Endodermal cell (in vitro differentiated cells): ENCODE results near the gene FEM1C. TPM values are rescaled to one million over a fixed set of nuclear protein-coding genes. Genes with fewer than 3 reads are reported as not detected.

Experiments
- DNase-seq: peaks from one replicate; pipeline ENCODE4 v3.0.0-alpha.2; 2017
- H3K27ac ChIP-seq: 2 replicates; pipeline ENCODE4 v1.5.1; 2013; ENCODE audit warnings: mild to moderate bottlenecking, low read depth, low read length, moderate library complexity
- H3K27me3 ChIP-seq: 2 replicates; pipeline ENCODE4 v1.6.1; 2013; ENCODE audit warnings: mild to moderate bottlenecking, low read length, moderate library complexity; ENCODE audit not compliant: insufficient read depth, control insufficient read depth, poor library complexity, severe bottlenecking
- H3K36me3 ChIP-seq: 2 replicates; pipeline ENCODE4 v1.7.0; 2013; ENCODE audit warnings: mild to moderate bottlenecking, low read length, moderate library complexity; ENCODE audit not compliant: control insufficient read depth, insufficient read depth
- H3K4me1 ChIP-seq: one replicate; pipeline ENCODE4 v1.7.0; 2013; ENCODE audit warnings: low read length; ENCODE audit not compliant: control insufficient read depth, insufficient read depth
- H3K4me3 ChIP-seq: 2 replicates; pipeline ENCODE4 v1.5.1; 2013; ENCODE audit warnings: mild to moderate bottlenecking, low read length, moderate library complexity
- H3K9ac ChIP-seq: 2 replicates; pipeline ENCODE4 v1.6.1; 2013; ENCODE audit warnings: mild to moderate bottlenecking, low read length, moderate library complexity; ENCODE audit not compliant: poor library complexity, severe bottlenecking; ENCODE audit errors: extremely low read depth
- H3K9me3 ChIP-seq: 2 replicates; pipeline ENCODE4 v1.6.1; 2013; ENCODE audit warnings: mild to moderate bottlenecking, low read length, moderate library complexity; ENCODE audit not compliant: control insufficient read depth
- H3K27ac Mint-ChIP-seq: 2 replicates; pipeline ENCODE4 v1.8.0; 2020; ENCODE audit warnings: mixed read lengths
- H3K27me3 Mint-ChIP-seq: 2 replicates; pipeline ENCODE4 v1.8.0; 2021; ENCODE audit warnings: mild to moderate bottlenecking, mixed read lengths; ENCODE audit not compliant: insufficient read depth
- H3K36me3 Mint-ChIP-seq: 2 replicates; pipeline ENCODE4 v1.8.0; 2020; ENCODE audit warnings: low read depth, mixed read lengths
- H3K4me1 Mint-ChIP-seq: 2 replicates; pipeline ENCODE4 v1.8.0; 2020; ENCODE audit warnings: mixed read lengths
- H3K4me3 Mint-ChIP-seq: 2 replicates; pipeline ENCODE4 v1.8.0; 2020; ENCODE audit warnings: mild to moderate bottlenecking, moderate library complexity, mixed read lengths
- H3K9me3 Mint-ChIP-seq: 2 replicates; pipeline ENCODE4 v1.8.0; 2020; ENCODE audit warnings: mild to moderate bottlenecking, mixed read lengths
- WGBS, 2 experiments: methylation state at CpG; one replicate each; pipeline versions ENCODE4 v1.1.5 to v1.1.7; 2013; ENCODE audit warnings: missing lambda C conversion rate in 2 of 2, mixed read lengths in 1 of 2; ENCODE audit not compliant: insufficient coverage in 1 of 2, insufficient read length in 1 of 2; 5-methylcytosine and 5-hydroxymethylcytosine counted together
- total RNA-seq, 2 donors: library from RNA; stranded (reverse); fragmentation: NEBNext Ultra II Directional in 1 of 2; extraction: Animal tissue kit (Norgen Biotek cat#: 25700) in 1 of 2; gene quantifications; 2 replicates in 1 of 2; 3 replicates in 1 of 2; pipeline ENCODE4 v1.2.1, GENCODE V29; 2021
- TF ChIP-seq, protein P1 (sequence below): fragments of 200-600 bp; sonication (generic); conservative IDR thresholded peaks from 2 replicates; pipeline ENCODE4 v1.5.0; 2021; ENCODE audit warnings: antibody characterized with exemption, mild to moderate bottlenecking

Gene FEM1C
- total RNA-seq, 2 donors from 2014 or later, result 12.3 to 14.4 TPM

DNA sequence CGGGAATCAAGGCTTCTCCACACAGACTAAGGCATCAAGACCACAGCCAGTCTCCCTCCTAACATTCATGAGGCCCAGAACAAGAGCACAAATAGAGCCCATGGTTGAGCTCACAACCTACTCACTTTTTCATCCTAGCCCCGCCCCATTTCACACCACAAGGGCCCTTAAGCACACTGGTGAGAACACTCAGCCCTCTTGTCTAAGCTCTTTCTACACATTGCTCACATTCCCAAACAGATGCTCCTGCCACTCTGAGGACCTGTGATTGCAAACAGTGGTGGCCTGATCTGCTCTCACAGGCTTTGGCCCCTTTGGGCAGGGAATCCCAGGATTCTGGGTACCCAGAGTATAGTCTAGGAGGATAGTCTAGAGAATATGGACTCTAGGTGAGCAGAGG is 54.0 kb downstream of the FEM1C start:
- H3K36me3 Mint-ChIP-seq, result no peaks in the 10 kb centered on the region
- Histone ChIP-seq H3K36me3 (no peaks in the 10 kb centered on the region), H3K27ac (no peak overlapping the region), H3K4me3 (no peak overlapping the region), H3K4me1 (no peaks in the 10 kb centered on the region), H3K9ac (no peak overlapping the region), H3K9me3 (no peaks in the 10 kb centered on the region), H3K27me3 (no peaks in the 10 kb centered on the region)
- no peak overlapping the region for H3K4me3 Mint-ChIP-seq
- H3K27me3 Mint-ChIP-seq, result no peaks in the 10 kb centered on the region
- DNase-seq, result no peak
- H3K9me3 Mint-ChIP-seq, result no peaks in the 10 kb centered on the region
- H3K4me1 Mint-ChIP-seq, result peaks cover 12% of the 10 kb centered on the region
- WGBS, 2 experiments, result 86% methylated on average over 2 of the region's 2 CpGs; no CpG with 5 or more reads in 1 of the 2 experiments
- H3K27ac Mint-ChIP-seq, result no peak overlapping the region
- TF ChIP-seq, protein P1, sequence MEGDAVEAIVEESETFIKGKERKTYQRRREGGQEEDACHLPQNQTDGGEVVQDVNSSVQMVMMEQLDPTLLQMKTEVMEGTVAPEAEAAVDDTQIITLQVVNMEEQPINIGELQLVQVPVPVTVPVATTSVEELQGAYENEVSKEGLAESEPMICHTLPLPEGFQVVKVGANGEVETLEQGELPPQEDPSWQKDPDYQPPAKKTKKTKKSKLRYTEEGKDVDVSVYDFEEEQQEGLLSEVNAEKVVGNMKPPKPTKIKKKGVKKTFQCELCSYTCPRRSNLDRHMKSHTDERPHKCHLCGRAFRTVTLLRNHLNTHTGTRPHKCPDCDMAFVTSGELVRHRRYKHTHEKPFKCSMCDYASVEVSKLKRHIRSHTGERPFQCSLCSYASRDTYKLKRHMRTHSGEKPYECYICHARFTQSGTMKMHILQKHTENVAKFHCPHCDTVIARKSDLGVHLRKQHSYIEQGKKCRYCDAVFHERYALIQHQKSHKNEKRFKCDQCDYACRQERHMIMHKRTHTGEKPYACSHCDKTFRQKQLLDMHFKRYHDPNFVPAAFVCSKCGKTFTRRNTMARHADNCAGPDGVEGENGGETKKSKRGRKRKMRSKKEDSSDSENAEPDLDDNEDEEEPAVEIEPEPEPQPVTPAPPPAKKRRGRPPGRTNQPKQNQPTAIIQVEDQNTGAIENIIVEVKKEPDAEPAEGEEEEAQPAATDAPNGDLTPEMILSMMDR, result no peak

DNA sequence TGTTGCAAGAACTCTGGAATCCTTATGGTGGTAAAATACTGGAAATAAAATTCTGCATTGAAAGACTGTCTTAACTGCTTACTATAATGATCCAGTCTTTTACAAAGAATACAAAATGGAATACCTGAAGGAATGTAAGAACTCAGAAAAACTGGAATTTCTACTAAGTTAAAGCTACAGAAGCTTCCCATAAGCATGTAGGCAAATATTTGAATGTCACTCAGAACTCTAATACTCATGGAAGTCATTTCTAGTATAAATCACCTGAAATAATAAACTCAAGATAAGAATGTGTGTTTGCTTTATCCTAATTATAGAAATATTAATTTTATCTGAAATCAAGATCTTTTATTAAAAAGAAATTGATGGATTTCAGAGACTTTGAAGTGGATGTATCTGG is 54.8 kb downstream of the FEM1C start:
- Mint-ChIP-seq H3K27ac (no peak overlapping the region), H3K9me3 (no peaks in the 10 kb centered on the region), H3K4me1 (peaks cover 12% of the 10 kb centered on the region), H3K36me3 (no peaks in the 10 kb centered on the region), H3K4me3 (no peak overlapping the region), H3K27me3 (no peaks in the 10 kb centered on the region)
- Histone ChIP-seq H3K4me3 (no peak overlapping the region), H3K4me1 (no peaks in the 10 kb centered on the region), H3K9ac (no peak overlapping the region), H3K36me3 (no peaks in the 10 kb centered on the region), H3K27ac (no peak overlapping the region), H3K9me3 (no peaks in the 10 kb centered on the region), H3K27me3 (no peaks in the 10 kb centered on the region)
- TF ChIP-seq, protein P1, result no peak
- DNase-seq, result no peak

DNA sequence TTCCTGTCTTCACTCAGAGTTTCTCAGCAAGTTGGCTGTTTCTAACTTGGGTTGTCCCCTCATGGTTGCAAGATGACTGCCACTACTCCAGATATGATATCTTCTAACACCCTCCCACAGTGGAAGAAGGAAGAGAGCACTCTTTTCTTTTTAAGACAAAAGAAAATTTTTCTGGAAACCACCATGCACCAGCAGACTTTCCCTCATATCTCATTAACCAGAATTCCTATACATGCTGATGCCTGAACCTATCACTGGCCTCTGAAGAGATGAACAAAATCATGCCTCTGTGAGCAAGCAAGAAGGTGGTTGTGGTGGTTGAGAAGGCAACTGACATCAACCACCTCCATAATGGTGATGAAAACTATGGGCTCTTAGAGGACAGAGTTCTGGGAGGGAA is 56.8 kb downstream of the FEM1C start:
- Histone ChIP-seq H3K4me1 (no peaks in the 10 kb centered on the region), H3K4me3 (no peak overlapping the region), H3K27ac (no peak overlapping the region), H3K9ac (no peak overlapping the region), H3K9me3 (no peaks in the 10 kb centered on the region), H3K36me3 (no peaks in the 10 kb centered on the region), H3K27me3 (no peaks in the 10 kb centered on the region)
- no peaks in the 10 kb centered on the region for H3K27me3 Mint-ChIP-seq
- no peak overlapping the region for H3K4me3 Mint-ChIP-seq
- no peaks in the 10 kb centered on the region for H3K9me3 Mint-ChIP-seq
- TF ChIP-seq, protein P1, result no peak
- DNase-seq, result no peak
- no peak overlapping the region for H3K27ac Mint-ChIP-seq
- H3K36me3 Mint-ChIP-seq, result no peaks in the 10 kb centered on the region
- H3K4me1 Mint-ChIP-seq, result peaks cover 5% of the 10 kb centered on the region
